ENCODE measurements around the gene COX18.

COX18 gene

GRCh38 chr4:73098713-73099112, 29.2 kb upstream of the COX18 start:
- Histone ChIP-seq H3K27me3 (replicated peaks) (no peaks in the 10 kb centered on the region), H3K27ac (no peak overlapping the region), H3K36me3 (replicated peaks) (peaks cover 48% of the 10 kb centered on the region), H3K4me3 (ENCODE audit: low read depth, low read length) (no peak overlapping the region)
- DNase-seq = no peak
- in situ Hi-C loops (cut with HindIII; ENCODE audit: low pct_ligation_motif_present, low sequenced_read_pairs) = no loop called here
- TF ChIP-seq CTCF (IDR thresholded peaks at IDR 0.05; ENCODE audit: low read depth, low read length, missing control alignments) = no peak

- H3K36me3 ChIP-seq (replicated peaks) = peaks cover 50% of the 10 kb centered on the region
- no peak overlapping the region for H3K27ac ChIP-seq
- no peak for TF ChIP-seq CTCF (IDR thresholded peaks at IDR 0.05; ENCODE audit: low read depth, low read length, missing control alignments)
Measured at GRCh38 chr4:73098016-73098415, 28.5 kb upstream of the COX18 start.

GRCh38 chr4:73092868-73093267, 23.4 kb upstream of the COX18 start:
- Histone ChIP-seq H3K4me3 (ENCODE audit: low read depth, low read length) (no peak overlapping the region), H3K36me3 (replicated peaks) (peaks cover 46% of the 10 kb centered on the region), H3K27ac (no peak overlapping the region), H3K27me3 (replicated peaks) (no peaks in the 10 kb centered on the region)
- DNase-seq = no peak
- in situ Hi-C loops (cut with HindIII; ENCODE audit: low pct_ligation_motif_present, low sequenced_read_pairs) = no loop called here
- no peak for TF ChIP-seq CTCF (IDR thresholded peaks at IDR 0.05; ENCODE audit: low read depth, low read length, missing control alignments)

More at GRCh38 chr4:73098016-73098415, 28.5 kb upstream of the COX18 start:
- H3K4me3 ChIP-seq (ENCODE audit: low read depth, low read length) = no peak overlapping the region
- no peak for DNase-seq
- in situ Hi-C loops (cut with HindIII; ENCODE audit: low pct_ligation_motif_present, low sequenced_read_pairs) = no loop called here
- H3K27me3 ChIP-seq (replicated peaks) = no peaks in the 10 kb centered on the region

- peaks cover 34% of the 10 kb centered on the region for H3K36me3 ChIP-seq (replicated peaks)
- H3K27me3 ChIP-seq (replicated peaks) = no peaks in the 10 kb centered on the region
- in situ Hi-C loops (cut with HindIII; ENCODE audit: low pct_ligation_motif_present, low sequenced_read_pairs) = no loop called here
- DNase-seq = no peak
- no peak for TF ChIP-seq CTCF (IDR thresholded peaks at IDR 0.05; ENCODE audit: low read depth, low read length, missing control alignments)
- no peak overlapping the region for H3K27ac ChIP-seq
- no peak overlapping the region for H3K4me3 ChIP-seq (ENCODE audit: low read depth, low read length)
Measured at GRCh38 chr4:73090738-73091137, 21.2 kb upstream of the COX18 start.

GRCh38 chr4:73087871-73088270, 18.4 kb upstream of the COX18 start:
- DNase-seq = no peak
- Histone ChIP-seq H3K27me3 (replicated peaks) (no peaks in the 10 kb centered on the region), H3K36me3 (replicated peaks) (peaks cover 27% of the 10 kb centered on the region), H3K4me3 (ENCODE audit: low read depth, low read length) (no peak overlapping the region), H3K27ac (no peak overlapping the region)
- in situ Hi-C loops (cut with HindIII; ENCODE audit: low pct_ligation_motif_present, low sequenced_read_pairs) = no loop called here
- no peak for TF ChIP-seq CTCF (IDR thresholded peaks at IDR 0.05; ENCODE audit: low read depth, low read length, missing control alignments)

GRCh38 chr4:73086095-73086868, 16.8 kb upstream of the COX18 start:
- Histone ChIP-seq H3K27me3 (replicated peaks) (no peaks in the 10 kb centered on the region), H3K36me3 (replicated peaks) (peaks cover 19% of the 10 kb centered on the region), H3K4me3 (ENCODE audit: low read depth, low read length) (no peak overlapping the region), H3K27ac (no peak overlapping the region)
- DNase-seq = no peak
- in situ Hi-C loops (cut with HindIII; ENCODE audit: low pct_ligation_motif_present, low sequenced_read_pairs) = no loop called here
- TF ChIP-seq CTCF (IDR thresholded peaks at IDR 0.05; ENCODE audit: low read depth, low read length, missing control alignments) = no peak
